GM21360 (cell line): Measurements from ENCODE around the gene UVRAG.
"Not testable (repeated sequence)": the region's sequence is repeated elsewhere in the genome, so short reads cannot be mapped to it uniquely, and the experiment has no call there.

Experiments used
- ATAC-seq: cut with Tn5 transposase; IDR thresholded peaks from one replicate; pipeline ENCODE4 v1.9.1; 2021; ENCODE audit warnings: mild to moderate bottlenecking, moderate library complexity; ENCODE audit not compliant: unreplicated experiment

UVRAG gene

GRCh38 chr11:75910426-75911145 lies 95.6 kb downstream of the UVRAG start:
- ATAC-seq: no peak

- ATAC-seq: no peak
Measured at GRCh38 chr11:75911459-75911858, 96.4 kb downstream of the UVRAG start.

- ATAC-seq: no peak
Measured at GRCh38 chr11:75913984-75914383, 99.0 kb downstream of the UVRAG start.

- ATAC-seq: no peak
Measured at GRCh38 chr11:75916882-75917281, 101.9 kb downstream of the UVRAG start.

DNA sequence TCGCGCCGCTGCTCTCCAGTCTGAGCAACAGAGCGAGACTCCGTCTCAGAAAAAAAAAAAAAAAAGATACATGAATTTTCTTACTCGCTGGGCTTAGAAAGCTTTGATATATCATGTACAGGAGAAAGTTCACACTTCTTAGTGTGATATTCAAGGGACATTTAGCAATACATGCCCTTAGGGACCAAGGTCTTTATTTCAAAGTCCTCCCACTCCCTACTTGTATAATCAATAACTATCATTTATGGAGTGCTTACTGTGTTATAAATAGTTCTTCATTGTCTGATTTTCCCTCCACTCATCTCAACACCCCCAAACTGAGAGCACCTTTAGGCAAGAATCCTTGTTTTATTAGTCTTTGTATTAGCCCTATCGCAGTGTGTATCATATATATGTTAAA lies 103.3 kb downstream of the UVRAG start:
- ATAC-seq: no peak

- no peak for ATAC-seq
Measured at GRCh38 chr11:75919525-75919924, 104.5 kb downstream of the UVRAG start.

DNA sequence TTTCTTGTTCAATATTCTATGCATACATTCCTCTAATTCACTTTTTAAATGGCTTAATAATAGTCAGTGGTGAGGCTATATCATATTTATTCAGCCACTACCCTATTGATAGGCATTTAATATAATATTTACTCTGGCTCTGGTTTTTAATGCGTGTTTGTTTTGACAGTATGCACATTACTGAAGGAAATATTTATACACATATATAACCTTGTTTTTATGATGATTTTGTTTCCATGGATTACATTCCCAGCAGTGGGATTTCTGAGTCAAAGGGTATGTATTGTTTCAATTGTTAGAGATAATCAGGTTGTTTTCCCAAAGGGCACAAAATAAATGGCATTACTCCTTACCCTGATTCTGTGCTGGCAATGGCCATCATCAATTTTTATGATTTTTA lies 105.8 kb downstream of the UVRAG start:
- ATAC-seq: no peak

DNA sequence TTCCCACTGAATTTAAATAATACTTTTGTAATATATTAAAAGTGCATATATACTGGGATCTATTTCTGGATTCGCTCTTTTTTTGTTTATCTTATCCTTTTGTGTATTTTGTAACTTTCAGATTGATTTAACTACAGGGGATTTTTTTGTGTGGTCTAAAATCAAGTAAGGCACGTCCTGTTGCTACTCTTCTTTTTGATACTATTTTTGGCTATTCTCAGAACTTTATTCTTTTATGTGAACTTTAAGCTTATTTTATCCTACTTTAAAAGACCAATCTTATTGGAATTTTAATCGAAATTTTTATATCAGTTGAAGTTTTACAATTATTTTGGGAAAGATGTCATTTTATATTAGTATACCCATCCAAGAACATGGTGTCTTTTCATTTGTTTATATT lies 106.8 kb downstream of the UVRAG start:
- ATAC-seq: no peak

DNA sequence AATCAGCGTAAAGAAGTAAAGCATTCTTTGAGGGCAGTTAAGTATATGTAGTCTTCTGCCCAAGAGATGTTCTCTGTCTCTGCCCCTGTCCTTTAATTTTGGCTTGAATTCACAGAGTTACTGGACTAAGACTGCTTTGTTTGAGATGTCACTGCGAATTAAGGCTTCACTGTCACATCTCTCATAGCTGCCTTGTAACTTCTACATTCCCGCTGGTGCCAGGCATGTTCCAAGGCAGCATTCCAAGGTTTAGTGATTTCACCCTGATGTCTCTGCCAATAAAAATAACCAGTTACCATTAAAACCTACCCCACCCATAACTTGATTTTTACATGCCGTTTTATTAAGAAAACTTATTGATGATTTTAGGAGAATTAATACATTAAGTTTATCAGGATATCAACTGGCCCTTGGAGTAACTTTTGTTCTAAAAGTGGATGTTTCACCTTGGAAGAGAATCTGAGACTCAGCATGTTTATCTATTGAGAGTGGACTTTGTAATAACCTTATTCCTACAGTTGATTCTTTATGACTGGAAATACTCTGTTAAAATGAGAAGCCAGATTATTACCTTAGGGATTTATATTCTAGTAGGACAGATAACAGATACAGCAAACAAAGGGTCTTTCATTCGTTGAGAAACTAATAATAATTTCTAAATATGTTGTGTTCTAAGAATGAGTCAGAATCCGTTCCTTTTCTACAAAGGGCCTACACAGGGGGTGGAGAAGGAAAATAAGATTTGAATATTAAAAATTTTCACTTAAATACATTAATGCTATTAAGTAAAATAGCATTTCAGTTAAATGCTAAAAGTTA lies 110.2 kb downstream of the UVRAG start:
- no peak for ATAC-seq

DNA sequence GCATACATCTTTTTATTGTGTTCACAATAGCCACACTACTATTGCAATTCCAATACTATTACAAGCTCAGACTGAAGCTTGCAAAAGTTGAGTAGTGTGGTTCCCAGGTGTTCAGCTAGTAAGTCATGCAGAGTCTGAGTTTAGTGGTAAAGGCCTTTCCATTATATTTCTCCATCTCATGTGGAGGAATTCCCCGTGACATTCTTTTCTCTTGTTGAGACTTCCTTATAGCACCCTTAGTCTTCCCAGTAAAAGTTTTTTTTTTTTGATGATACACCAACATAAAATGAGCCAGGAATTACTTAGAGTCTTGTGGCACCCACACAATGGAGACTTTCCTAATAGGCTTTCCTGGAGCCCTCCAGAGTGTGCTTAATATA lies 110.8 kb downstream of the UVRAG start:
- no peak for ATAC-seq

DNA sequence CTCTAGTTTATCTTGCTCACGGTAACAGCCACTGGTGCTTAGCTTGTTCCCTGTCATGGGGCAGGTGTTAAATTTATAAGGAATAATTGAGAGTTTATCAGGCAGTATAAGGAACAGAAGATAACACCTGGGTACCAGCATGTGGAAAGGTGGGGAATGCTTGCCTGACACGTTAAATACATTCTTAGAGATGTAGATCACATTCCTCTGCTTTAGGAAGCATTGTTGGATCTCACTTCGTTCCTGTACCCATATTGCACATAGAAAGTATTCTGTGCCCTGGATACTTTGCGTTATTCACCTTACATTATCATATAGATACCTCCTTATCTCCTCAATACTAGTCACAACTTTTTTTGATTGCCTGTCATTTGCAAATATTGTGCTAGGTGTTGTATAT lies 114.7 kb downstream of the UVRAG start:
- no peak for ATAC-seq

DNA sequence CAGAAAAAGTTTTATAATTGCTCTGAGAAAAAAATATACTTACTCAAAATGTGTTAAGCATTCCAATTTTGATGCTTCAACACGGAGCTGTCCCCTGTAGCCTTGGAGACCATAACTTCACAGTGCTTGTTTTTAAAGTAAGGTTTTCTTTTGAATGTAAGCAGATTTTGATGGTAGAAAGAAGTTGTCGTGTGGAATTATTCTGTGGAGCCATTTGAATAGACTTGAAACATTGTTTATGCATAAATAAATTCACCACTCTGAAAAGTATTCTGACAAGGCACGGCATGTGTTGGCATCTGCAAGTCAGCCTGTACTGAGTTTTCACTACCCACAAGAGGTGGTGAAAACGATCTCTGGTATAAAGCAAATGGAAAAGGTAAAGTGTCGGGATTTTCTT lies 115.5 kb downstream of the UVRAG start:
- no peak for ATAC-seq

- ATAC-seq: no peak
Measured at GRCh38 chr11:75931124-75931523, 116.1 kb downstream of the UVRAG start.

GRCh38 chr11:75933736-75934135 lies 118.7 kb downstream of the UVRAG start:
- ATAC-seq: not testable (repeated sequence)

GRCh38 chr11:75934851-75935250 lies 119.8 kb downstream of the UVRAG start:
- no peak for ATAC-seq

- no peak for ATAC-seq
Measured at GRCh38 chr11:75938543-75938942, 123.5 kb downstream of the UVRAG start.

DNA sequence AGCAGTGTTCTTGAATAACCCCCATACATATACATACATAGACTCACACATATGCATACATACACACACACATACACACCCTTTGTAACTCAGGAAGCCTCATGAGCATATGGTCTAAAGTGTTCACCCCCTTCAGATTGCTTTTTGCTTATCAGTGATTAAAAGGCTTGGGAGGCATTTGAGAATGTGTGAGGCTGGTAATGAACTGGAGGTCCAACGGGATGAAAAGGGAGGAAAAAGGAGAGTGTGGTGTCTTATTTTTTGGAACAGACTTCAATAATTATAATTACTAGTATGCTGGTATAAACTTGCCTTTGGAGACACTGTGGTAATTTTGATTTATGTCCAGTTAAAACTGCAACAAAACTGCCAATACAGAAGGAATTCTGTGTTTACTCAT lies 124.5 kb downstream of the UVRAG start:
- no peak for ATAC-seq

GRCh38 chr11:75939992-75940391 lies 125.0 kb downstream of the UVRAG start:
- ATAC-seq: no peak

DNA sequence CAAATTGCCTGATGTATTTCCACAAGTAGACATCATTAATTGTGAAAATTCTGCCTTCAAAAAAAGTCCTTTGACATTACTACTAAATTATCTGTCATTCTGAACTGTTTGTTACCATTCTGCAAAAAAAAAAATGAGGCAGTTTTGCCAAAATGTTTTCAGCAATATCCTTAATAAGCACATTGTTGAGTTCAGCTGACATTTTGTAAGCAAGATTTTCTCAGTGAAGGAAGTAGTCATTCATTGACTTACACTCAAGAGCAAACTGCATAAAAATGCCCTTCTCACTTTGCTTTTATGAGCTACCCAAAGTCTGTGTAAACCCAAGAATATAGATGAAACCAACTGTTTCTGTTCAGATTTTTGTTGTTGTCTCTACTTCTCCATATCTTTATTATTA lies 125.9 kb downstream of the UVRAG start:
- ATAC-seq: no peak

GRCh38 chr11:75944515-75944914 lies 129.5 kb downstream of the UVRAG start:
- ATAC-seq: no peak

DNA sequence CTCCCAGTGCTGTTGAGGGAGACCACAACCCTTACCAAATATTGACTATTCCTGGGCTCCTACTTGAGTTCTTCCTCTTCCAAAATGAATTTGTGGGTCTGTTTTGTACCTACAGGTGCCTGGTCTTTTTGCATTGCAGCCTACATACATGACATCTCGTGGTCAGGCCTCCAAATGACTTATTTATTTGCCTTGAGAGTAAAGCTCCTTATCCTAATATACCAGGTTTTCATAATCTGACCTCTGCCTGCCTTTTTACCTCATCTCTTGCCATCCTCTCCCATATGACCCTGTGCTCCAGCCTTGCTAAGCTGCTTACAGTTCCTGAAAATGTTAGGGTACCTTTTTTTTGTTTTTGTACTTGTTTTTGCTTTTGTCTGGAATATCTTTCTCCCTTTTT lies 130.4 kb downstream of the UVRAG start:
- ATAC-seq: no peak

- ATAC-seq: no peak
Measured at GRCh38 chr11:75945947-75946346, 130.9 kb downstream of the UVRAG start.
